CD4-positive, alpha-beta T cell treated with Interleukin-6 for 4 hours (primary cell): ENCODE measurements around the gene HIVEP3.

Source experiments
- DNase-seq: peaks from one replicate; pipeline ENCODE4 v3.0.0-alpha.2; 2020; ENCODE audit warnings: mixed read lengths

The HIVEP3 gene

GRCh38 chr1:41621791-41622190 is 296.9 kb downstream of the HIVEP3 start:
- no peak for DNase-seq

DNA sequence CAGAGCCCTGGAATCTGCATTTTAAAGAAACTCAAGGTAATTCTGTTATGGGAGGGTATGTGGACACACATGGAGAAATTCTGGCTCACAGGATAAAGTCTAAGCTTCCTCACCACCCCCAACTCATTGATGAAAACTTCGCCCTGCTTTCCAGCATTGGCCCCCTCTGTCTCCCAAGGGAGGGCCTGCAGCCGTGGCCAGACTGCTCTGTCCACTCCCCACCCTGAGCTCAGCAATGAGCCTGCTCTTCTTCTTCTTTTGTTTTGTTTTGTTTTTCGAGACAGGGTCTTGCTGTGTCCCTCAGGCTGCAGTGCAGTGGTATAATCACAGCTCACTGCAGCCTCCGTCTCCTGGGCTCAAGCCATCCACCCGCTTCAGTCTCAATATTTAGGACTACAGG is 297.5 kb downstream of the HIVEP3 start:
- DNase-seq: no peak

- DNase-seq: no peak
These were observed 298.2 kb downstream of the HIVEP3 start for GRCh38 chr1:41620365-41621169.

- no peak for DNase-seq
These were observed 299.0 kb downstream of the HIVEP3 start for GRCh38 chr1:41619511-41620364.

- DNase-seq: no peak
These were observed 299.9 kb downstream of the HIVEP3 start for GRCh38 chr1:41618871-41619270.

DNA sequence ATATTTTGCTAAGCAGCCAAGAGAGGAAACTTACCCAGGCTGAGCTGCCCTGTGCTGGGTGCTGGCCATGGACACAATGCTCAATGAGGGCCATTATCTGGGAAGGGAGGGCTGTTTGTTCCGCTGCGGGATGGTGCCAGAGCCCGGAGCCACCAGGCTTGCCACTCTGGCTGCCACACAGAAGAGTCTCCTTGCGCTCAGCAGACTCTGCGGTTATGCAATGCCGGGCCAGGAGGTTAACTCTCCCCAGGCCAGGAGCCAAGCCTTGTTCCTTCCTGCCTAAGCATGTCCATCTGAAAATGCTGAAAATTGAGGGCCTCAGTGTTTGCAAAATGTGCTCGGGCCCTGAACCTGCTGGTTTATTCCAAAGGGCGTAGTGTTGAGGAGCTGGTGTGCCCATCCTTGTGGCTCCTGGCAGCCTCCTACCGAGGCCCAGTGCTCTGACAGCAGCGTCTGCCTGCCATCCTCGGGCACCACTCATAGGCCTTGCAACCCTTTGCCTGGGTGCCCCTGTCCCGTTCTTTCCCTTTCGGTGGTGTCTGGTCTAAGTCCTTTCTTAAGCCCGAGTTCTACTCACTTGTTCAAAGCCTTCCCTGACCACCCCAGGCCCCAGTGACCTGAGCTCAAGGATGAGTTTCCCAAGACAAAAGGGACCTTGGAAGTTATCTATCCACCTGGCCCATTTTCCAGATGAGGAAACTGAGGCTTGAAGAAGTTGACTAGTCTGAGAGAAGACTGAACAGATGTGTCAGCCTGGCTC is 300.5 kb downstream of the HIVEP3 start:
- no peak for DNase-seq

GRCh38 chr1:41617336-41617735 is 301.4 kb downstream of the HIVEP3 start:
- no peak for DNase-seq

- DNase-seq: no peak
These were observed 302.2 kb downstream of the HIVEP3 start for GRCh38 chr1:41616563-41616962.

- DNase-seq: no peak
These were observed 302.7 kb downstream of the HIVEP3 start for GRCh38 chr1:41615981-41616380.

- DNase-seq: no peak
These were observed 303.4 kb downstream of the HIVEP3 start for GRCh38 chr1:41615316-41615715.

DNA sequence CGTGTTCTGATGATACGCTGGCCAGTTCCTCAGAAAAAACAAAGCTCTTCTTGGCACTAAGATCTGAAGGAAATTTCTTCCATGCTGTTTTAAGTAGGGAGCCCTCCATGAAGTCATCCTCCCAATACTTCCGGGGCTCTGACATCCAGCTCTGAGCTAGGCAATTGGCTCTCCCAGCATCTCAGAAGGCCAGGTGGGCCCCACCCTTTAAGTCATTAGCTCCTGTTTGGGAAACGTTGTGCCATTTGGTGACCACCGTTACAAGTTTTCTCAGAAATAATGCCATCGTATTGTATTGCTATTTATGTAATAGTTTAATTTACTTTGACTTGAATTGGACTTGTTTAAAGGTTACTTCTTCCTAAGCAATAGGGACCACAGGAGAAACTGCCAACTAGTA is 303.9 kb downstream of the HIVEP3 start:
- no peak for DNase-seq

GRCh38 chr1:41613689-41614574 is 304.8 kb downstream of the HIVEP3 start:
- DNase-seq: no peak

DNA sequence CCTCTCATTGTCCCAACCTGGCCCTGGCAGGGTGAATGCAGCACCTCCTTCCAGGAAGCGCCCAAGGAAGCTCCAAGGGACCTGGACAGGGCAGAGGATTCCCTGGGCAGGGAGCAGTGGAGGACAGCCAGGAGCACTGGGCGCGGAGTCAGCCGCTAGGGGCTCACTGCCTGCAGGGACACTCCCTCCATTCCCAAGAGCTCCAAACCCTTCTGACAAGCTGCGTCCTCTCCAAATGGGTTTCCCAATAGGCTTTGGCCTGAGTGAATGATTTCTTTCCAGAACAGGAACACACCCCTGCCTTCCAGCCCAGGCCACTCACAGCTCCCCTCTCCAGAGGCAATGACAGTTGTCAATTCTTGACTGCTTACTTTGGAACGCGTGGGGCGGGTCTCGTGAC is 305.8 kb downstream of the HIVEP3 start:
- no peak for DNase-seq

- no peak for DNase-seq
These were observed 306.7 kb downstream of the HIVEP3 start for GRCh38 chr1:41611932-41612450.

- DNase-seq: no peak
These were observed 307.4 kb downstream of the HIVEP3 start for GRCh38 chr1:41611068-41611931.

DNA sequence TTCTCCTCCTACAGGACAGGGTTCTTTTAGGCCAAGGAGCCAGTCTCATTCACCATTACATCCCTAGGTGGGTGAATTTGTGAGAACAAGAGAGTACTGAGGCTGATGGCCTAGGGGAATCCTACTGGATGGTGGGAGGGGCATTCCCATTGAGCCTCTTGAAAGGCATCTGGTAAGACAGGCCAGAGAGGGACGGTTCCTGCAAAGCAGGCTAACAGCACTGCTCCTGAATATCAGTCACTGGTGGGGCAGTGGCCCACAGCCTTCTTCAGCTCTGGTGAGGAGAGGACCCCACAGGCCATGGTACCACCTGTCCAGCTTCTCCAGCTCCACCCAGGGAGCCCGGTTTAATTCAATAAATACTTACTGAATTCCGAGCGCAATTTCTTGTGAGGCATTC is 308.4 kb downstream of the HIVEP3 start:
- no peak for DNase-seq

GRCh38 chr1:41609166-41609883 is 309.4 kb downstream of the HIVEP3 start:
- DNase-seq: no peak

GRCh38 chr1:41608211-41608610 is 310.5 kb downstream of the HIVEP3 start:
- DNase-seq: no peak

- no peak for DNase-seq
These were observed 310.9 kb downstream of the HIVEP3 start for GRCh38 chr1:41607808-41608207.

- no peak for DNase-seq
These were observed 318.8 kb downstream of the HIVEP3 start for GRCh38 chr1:41599912-41600311.
